Ramos (cell line): Measurements from ENCODE around the gene CDIPT.
"Not testable (repeated sequence)": the region's sequence is repeated elsewhere in the genome, so short reads cannot be mapped to it uniquely, and the experiment has no call there.

ENCODE experiments used
- in situ Hi-C: fragments of 300-500 bp; cut with MboI; formaldehyde crosslinking; loops from one replicate; pipeline ENCODE4 v1.14.3; 2022; ENCODE audit warnings: low sequenced_read_pairs; ENCODE audit not compliant: unreplicated experiment

CDIPT gene

GRCh38 chr16:29897333-29897732, 34.3 kb upstream of the CDIPT start:
- in situ Hi-C loops: no loop called here

DNA sequence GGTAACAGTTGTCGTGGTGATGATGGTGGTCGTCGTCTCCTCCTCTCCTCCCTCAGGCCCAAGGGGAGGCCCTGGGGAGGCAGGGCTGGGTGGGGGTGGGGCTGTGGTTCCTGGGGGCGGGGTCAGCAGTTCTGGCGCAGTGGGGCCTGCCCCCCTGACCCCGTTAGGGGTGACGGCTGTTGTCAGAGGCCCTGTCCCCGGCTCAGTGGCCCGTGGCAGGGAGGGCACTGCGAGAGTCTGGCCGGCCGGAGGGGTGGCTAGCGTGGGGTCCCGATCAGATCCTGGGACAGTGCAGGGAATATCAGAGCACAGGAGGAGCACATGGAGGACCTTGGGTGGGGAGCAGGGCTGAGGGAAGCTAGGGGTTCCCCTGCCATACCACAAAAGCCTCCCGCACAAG, 33.8 kb upstream of the CDIPT start:
- in situ Hi-C loops: no loop called here

DNA sequence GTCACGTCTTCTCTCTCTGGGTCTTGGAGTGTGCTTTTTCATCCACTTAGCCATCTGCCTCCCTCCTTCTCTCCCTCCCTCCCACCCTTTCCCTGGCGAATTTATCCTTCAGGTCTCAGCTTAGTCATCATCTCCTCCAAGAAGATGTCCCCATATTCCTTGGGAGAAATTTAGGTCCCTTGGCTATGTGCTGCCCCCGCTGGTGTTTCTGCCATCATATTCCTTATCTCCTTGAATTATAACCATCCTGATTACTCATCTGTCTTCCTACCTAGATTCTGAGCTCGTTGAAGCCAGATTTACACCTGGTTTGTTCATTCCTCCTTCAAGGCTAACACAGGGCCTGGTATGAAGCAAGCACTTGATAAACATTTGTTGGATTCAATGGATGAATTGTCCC, 31.3 kb upstream of the CDIPT start:
- in situ Hi-C loops: no loop called here

DNA sequence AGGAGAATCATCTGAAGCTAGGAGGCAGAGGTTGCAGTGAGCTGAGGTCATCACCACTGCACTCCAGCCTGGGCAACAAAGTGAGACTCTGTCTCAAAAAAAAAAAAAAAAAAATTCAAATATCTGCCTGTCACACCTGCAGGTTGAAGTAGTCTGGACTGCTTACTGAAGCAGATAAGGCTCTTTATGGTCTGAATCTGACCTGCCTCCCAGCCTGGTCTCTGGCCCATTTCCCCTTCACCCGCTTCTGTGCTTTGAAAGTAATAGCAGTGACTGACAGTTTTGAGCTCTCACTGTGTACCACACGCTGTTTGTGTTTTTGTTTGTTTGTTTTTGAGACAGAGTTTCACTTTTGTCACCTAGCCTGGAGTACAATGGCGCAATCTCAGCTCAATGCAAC, 30.5 kb upstream of the CDIPT start:
- in situ Hi-C loops: no loop called here

- in situ Hi-C loops: no loop called here
Observed at GRCh38 chr16:29892458-29892813, 29.4 kb upstream of the CDIPT start.

- in situ Hi-C loops: no loop called here
Observed at GRCh38 chr16:29891525-29892457, 28.8 kb upstream of the CDIPT start.

- in situ Hi-C loops: not testable (repeated sequence)
Observed at GRCh38 chr16:29889372-29889771, 26.3 kb upstream of the CDIPT start.

- in situ Hi-C loops: no loop called here
Observed at GRCh38 chr16:29883987-29884386, 21.0 kb upstream of the CDIPT start.

GRCh38 chr16:29881050-29881449, 18.0 kb upstream of the CDIPT start:
- in situ Hi-C loops: no loop called here

GRCh38 chr16:29878172-29878571, 15.1 kb upstream of the CDIPT start:
- in situ Hi-C loops: no loop called here

- in situ Hi-C loops: no loop called here
Observed at GRCh38 chr16:29877266-29877961, 14.4 kb upstream of the CDIPT start.

DNA sequence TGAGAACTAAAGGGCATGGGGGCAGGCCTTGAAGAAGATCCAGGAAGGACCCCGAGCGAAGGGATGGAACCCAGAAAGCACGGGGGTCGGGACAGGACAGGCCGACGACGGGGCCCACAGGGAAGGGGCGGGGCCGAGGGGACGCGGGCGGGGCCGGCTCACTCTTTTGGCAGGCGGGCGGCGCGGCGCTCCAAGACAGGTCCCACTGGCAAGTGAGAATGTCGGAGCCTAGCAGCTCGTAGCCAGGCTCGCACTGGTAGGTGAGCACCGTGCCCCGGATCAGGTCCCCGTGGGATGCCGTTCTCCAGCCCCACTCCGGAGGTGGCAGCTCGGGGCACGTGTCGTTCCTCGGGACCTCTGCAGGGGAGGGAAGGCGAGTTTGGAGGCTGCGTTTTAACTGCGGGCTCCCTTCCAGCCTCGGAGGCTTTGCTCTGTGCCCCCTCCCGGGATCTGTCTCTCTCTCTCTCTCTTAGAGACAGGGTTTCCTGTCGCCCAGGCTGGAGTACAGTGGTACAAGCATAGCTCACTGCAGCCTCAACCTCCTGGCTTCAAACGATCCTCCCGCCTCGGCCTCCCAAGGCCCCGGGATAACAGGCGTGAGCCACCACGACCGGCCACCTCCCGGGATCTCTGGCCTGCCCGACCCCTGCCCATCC, 13.7 kb upstream of the CDIPT start:
- in situ Hi-C loops: no loop called here

- in situ Hi-C loops: no loop called here
Observed at GRCh38 chr16:29876217-29876593, 13.2 kb upstream of the CDIPT start.

- in situ Hi-C loops: no loop called here
Observed at GRCh38 chr16:29875206-29875605, 12.2 kb upstream of the CDIPT start.

DNA sequence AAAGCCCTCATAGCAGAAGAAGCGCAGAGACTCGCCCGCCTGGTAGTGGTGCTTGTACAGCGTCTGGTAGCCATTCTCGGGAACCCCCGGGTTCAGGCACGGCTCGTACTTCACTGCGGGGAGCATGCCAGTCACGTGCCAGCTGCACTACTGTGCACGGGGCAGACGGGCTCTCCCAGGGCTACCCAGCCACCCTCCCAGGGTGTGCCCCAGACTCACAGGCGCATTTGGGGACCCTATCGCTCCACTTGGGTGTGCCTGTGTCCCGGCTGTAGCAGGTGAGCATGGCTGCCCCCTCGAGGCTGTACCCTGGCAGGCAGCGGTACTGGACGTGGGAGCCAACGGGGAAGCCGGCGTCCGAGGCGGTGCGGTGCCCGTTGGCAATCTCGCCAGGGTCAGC, 10.3 kb upstream of the CDIPT start:
- in situ Hi-C loops: no loop called here

GRCh38 chr16:29871822-29872546, 9.0 kb upstream of the CDIPT start:
- in situ Hi-C loops: no loop called here

DNA sequence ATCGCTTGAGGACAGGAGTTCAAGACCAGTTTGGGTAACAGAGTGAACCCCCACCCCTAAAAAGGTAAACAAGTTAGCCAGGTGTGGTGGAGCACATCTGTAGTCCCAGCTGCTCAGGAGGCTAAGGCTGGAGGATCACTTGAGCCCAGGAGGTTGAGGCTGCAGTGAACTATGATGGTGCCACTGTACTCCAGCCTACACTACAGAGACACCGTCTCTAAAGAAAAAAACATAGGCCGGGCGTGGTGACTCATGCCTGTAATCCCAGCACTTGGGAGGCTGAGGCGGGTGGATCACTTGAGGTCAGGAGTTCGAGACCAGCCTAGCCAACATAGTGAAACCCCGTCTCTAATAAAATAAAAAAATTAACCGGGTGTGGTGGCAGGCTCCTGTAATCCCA, 6.0 kb upstream of the CDIPT start:
- in situ Hi-C loops: not testable (repeated sequence)

- in situ Hi-C loops: no loop called here
Observed at GRCh38 chr16:29868396-29869009, 5.5 kb upstream of the CDIPT start.

GRCh38 chr16:29864205-29864604, 1.2 kb upstream of the CDIPT start:
- in situ Hi-C loops: no loop called here

DNA sequence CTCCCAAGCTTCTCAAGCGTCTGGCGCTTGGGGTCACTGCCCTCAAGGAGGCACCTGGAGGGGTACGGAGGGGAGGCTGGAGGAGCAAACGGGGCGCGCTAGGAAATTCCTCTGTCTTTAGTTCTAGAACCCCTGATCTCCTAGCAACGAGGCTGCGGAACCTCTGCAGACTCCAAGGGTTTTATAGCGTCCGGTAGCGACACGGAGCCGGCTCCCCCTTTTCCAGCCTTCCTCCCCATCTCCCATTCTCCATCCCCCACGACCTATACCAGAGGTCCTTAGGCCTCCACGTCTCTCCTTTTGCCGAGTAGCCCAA, 601 bp upstream of the CDIPT start:
- in situ Hi-C loops: no loop called here
